Right atrium auricular region (tissue), 2 donors: ENCODE results near the gene KLF13. TPM values are rescaled to one million over a fixed set of nuclear protein-coding genes. Genes with fewer than 3 reads are reported as not detected.

Source experiments
- DNase-seq: peaks from one replicate; pipeline ENCODE4 v3.0.0-alpha.2; 2019; ENCODE audit warnings: low spot score
- H3K27ac ChIP-seq, 2 donors: fragments of 200-600 bp; sonication (generic); 1 replicate in 1 of 2; 2 replicates in 1 of 2; pipeline ENCODE4 v1.5.1; 2016 to 2019
- H3K27me3 ChIP-seq, 2 donors: fragments of 200-600 bp; sonication (generic); one replicate each; pipeline versions ENCODE4 v1.5.1 to v1.6.0; 2017 to 2019
- H3K36me3 ChIP-seq: fragments of 200-600 bp; sonication (generic); one replicate; pipeline ENCODE4 v1.5.1; 2016
- H3K4me1 ChIP-seq, 2 donors: fragments of 200-600 bp; sonication (generic); one replicate each; pipeline versions ENCODE4 v1.5.1 to v1.6.0; 2017 to 2019
- H3K4me3 ChIP-seq, 2 donors: fragments of 200-600 bp; sonication (generic); 1 replicate in 1 of 2; 2 replicates in 1 of 2; pipeline ENCODE4 v1.5.1; 2017 to 2019; ENCODE audit warnings: mild to moderate bottlenecking in 1 of 2, moderate library complexity in 1 of 2
- H3K9me3 ChIP-seq, 2 donors: fragments of 200-600 bp; sonication (generic); one replicate each; pipeline ENCODE4 v1.5.1; 2019
- total RNA-seq, 2 donors: library from RNA; depleted of rRNA; stranded (reverse); fragments of >200 nt; gene quantifications; one replicate each; pipeline ENCODE4 v1.1.0, GENCODE V29; 2016
- TF ChIP-seq, protein P1 (sequence below), 2 donors: fragments of 200-600 bp; sonication (generic); IDR thresholded peaks; one replicate each; pipeline ENCODE4 v1.5.1; 2019; ENCODE audit warnings: antibody characterized with exemption in 2 of 2

KLF13 gene
- total RNA-seq, 2 donors from 2014 or later = 52.8 to 54.6 TPM

DNA sequence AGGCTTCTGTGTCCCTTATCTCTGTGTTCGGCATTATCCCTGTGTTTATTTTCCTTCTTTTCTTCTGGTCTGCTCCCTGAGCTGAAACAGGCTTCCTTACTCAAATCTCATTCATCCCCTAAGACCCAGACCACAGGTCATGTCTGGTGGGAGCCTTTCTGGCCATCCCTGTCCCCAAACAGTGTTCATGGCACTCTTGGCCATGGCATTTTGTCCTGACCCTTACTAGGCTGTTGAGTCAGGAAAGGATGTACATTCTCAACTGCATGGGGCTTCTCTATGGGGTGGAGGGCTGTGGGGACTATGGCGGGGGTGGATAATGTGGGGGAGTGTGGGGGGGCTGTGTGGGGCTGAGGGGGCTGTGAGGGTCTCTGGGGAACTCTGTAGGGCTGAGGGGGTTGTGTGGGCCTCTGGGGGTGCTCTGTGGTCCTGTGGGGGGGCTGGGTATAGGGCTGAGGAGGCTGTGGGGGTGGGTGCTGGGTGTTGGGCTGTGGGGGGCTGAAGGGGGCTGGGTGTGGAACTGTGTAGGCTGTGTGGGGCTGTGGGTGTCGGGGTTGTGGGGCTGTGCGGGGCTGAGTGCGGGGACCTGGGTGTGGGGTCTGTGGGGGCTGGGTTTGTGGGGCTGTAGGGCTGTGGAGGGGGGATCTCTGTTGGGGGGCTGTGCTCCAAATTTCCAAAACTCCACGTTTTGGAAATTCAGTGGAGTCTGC, 64.3 kb downstream of the KLF13 start:
- Histone ChIP-seq H3K27ac (peak overlapping the region; percentile 99 to 100), H3K4me1 (peaks cover 0 to 36% of the 10 kb centered on the region in 2 donors), H3K9me3 (no peaks in the 10 kb centered on the region), H3K4me3 (peak overlapping the region in 1 of 2 donors; percentile 72), H3K27me3 (no peaks in the 10 kb centered on the region), H3K36me3 (no peaks in the 10 kb centered on the region)
- peak; percentile 56 for DNase-seq
- TF ChIP-seq, protein P1, sequence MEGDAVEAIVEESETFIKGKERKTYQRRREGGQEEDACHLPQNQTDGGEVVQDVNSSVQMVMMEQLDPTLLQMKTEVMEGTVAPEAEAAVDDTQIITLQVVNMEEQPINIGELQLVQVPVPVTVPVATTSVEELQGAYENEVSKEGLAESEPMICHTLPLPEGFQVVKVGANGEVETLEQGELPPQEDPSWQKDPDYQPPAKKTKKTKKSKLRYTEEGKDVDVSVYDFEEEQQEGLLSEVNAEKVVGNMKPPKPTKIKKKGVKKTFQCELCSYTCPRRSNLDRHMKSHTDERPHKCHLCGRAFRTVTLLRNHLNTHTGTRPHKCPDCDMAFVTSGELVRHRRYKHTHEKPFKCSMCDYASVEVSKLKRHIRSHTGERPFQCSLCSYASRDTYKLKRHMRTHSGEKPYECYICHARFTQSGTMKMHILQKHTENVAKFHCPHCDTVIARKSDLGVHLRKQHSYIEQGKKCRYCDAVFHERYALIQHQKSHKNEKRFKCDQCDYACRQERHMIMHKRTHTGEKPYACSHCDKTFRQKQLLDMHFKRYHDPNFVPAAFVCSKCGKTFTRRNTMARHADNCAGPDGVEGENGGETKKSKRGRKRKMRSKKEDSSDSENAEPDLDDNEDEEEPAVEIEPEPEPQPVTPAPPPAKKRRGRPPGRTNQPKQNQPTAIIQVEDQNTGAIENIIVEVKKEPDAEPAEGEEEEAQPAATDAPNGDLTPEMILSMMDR (IDR thresholded peaks at IDR 0.05) = no peak

DNA sequence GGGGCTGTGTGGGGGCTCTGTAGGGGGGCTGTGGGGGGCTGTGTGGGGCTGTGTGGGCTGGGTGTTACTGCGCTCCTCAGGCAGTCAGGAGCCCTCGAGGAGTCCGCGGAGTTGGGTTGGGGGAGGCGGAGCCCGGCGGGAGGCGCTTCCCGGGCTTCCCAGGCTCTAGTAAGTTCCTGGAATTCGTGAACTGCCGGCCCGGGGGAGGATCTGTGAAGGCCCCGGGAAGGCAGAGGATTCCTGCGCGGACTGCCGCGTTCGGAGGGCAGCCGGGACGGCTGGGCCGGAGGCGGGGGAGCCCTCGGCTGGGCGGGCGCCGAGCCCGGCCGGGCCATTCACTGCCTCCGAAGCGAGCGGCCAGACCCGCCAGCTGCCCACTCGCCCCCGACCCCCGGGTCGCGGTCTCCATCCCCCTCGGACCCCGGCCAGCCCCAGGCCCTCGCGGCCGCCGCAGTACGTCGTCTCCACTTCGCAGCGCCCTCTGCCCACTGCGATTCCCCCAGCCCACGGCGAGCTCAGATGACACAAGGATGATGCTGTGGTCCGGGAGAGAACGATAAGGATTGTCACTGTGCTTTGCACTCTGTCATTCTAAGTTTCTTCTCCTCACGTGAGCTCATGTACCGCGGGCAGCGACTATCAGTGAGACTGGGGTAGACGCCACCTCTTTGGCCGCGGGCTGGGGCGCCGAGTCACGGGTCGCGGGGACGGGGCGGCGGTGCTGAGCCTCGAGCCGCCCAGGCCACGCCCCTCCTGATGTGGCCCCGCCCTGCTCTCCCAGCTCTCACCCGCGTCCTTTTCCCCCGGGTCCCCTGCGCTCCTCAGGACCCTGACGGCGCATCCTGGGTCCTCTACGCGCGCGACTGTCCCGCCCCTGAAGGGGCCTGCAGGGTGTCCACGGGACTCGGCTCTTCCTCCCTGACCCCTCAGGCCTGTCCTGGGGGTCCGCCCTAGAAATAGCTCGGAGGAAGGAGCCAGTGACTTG, 65.3 kb downstream of the KLF13 start:
- H3K4me1 ChIP-seq = peaks cover 0 to 41% of the 10 kb centered on the region in 2 donors
- H3K4me3 ChIP-seq = peak overlapping the region; percentile 66 to 72
- TF ChIP-seq, protein P1 (IDR thresholded peaks at IDR 0.05) = peak in 1 of 2 donors; percentile 32
- H3K27me3 ChIP-seq = no peaks in the 10 kb centered on the region
- H3K27ac ChIP-seq = peak overlapping the region; percentile 99 to 100
- peak; percentile 94 for DNase-seq
- H3K9me3 ChIP-seq = no peaks in the 10 kb centered on the region
- no peaks in the 10 kb centered on the region for H3K36me3 ChIP-seq

DNA sequence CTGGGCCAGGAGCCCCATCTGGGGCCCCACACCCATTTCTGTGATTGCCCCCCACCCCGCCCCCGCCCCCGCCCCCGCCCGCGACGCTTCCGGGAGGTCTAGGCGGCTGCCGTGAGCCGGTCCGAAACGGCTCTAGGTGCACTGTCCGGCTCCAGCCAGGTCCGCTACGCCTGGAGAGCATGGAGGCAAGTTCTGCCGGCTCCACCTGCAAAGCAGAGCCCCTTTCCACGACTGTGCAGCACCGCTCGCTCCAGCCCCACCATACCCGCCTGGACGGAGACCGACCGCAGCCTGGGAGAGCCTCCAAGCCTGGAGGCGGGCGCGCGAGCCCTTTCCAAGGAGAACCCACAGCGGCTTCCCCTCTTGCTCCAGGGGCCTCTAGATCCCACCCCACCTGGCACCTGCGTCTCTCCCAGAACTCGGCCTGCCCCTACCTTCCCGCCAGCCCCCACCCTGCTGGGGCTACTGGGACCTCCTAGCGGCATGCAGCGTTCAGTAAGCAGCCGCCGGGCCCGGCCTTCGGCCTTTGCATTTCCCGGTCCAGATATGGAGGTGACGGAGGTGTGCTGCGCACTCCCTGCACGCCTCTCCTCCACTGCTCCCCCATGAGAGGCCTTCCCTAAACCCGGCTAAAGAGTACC, 66.2 kb downstream of the KLF13 start:
- Histone ChIP-seq H3K27ac (peak overlapping the region; percentile 99 to 100), H3K9me3 (no peaks in the 10 kb centered on the region), H3K4me1 (peaks cover 0 to 43% of the 10 kb centered on the region in 2 donors), H3K36me3 (no peaks in the 10 kb centered on the region), H3K27me3 (no peaks in the 10 kb centered on the region), H3K4me3 (peak overlapping the region; percentile 66 to 72)
- TF ChIP-seq, protein P1 (IDR thresholded peaks at IDR 0.05) = no peak
- DNase-seq = no peak

DNA sequence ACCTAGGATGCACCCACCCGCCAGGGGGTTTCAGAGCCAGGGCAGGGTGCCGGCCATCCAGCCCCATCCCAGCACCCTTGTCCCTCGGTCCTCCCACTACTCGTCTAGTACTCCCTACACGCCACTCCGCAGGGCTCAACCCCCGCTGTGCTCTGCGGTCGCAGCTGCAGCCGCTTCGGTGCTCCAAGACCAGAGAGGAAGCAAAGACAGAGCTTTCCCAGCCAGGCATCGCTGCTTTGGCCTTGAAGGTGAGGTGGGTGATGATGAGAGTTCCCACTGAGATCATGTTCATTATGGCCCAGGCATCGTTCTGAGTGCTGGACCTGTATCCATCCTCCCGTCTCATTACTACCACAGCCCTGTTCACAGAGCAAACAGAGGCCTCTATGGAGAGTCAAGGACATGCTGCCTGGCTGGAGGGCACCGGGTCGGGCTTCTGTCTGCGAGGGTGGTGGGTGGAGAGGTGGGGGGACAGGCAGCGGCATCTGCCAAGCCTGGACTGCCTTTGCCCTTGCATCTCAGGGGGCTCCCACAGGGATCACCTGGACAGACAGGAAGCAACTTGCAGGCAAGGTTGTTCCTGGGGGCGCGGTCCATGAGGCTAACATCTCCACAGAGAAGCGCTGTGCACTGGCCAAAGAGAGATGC, 66.9 kb downstream of the KLF13 start:
- H3K27ac ChIP-seq = peak overlapping the region; percentile 99 to 100
- DNase-seq = no peak

More for the DNA sequence above, 66.9 kb downstream of the KLF13 start:
- Histone ChIP-seq H3K4me1 (peaks cover 0 to 45% of the 10 kb centered on the region in 2 donors), H3K4me3 (peak overlapping the region in 1 of 2 donors; percentile 72), H3K9me3 (no peaks in the 10 kb centered on the region), H3K36me3 (no peaks in the 10 kb centered on the region), H3K27me3 (no peaks in the 10 kb centered on the region)
- TF ChIP-seq, protein P1 (IDR thresholded peaks at IDR 0.05) = no peak
